NB4 (cell line): ENCODE data around the gene FUT1.

Experiments
- CTCF ChIP-seq: IDR thresholded peaks from one replicate; pipeline ENCODE4 v1.5.1; 2012; ENCODE audit warnings: low read depth, low read length
- MAX ChIP-seq: IDR thresholded peaks from 2 replicates; pipeline ENCODE4 v1.6.1; 2011; ENCODE audit warnings: low read depth, low read length
- MYC ChIP-seq: IDR thresholded peaks from 2 replicates; pipeline ENCODE4 v1.6.1; 2011; ENCODE audit warnings: low read depth, low read length
- POLR2A ChIP-seq: IDR thresholded peaks from 2 replicates; pipeline ENCODE4 v1.6.1; 2011; ENCODE audit warnings: mild to moderate bottlenecking; ENCODE audit not compliant: insufficient read length; ENCODE audit errors: extremely low read depth

- no peak for TF ChIP-seq CTCF
- 0 out of 2 replicates have a peak, but pooled peaks have one; percentile 5 for TF ChIP-seq MAX
- no peak for TF ChIP-seq POLR2A
- 0 out of 2 replicates have a peak, but pooled peaks have one; percentile 8 for TF ChIP-seq MYC
Measured at GRCh38 chr19:48750351-48750750, 2.1 kb downstream of the FUT1 start.
